ENCODE measurements around the gene SLC16A3. TPM values are rescaled to one million over a fixed set of nuclear protein-coding genes. Genes with fewer than 3 reads are reported as not detected.

SLC16A3 gene
- total RNA-seq, 3 donors from 2014 or later (not counting 1 experiment from before 2014, with no cell fraction given) = 172 to 365 (median 296) TPM

GRCh38 chr17:82215972-82216300 is 12.9 kb upstream of the SLC16A3 start:
- H3K9me3 Mint-ChIP-seq = no peaks in the 10 kb centered on the region
- no peak for ATAC-seq
- peak overlapping the region; percentile 72 for H3K4me3 Mint-ChIP-seq
- H3K9me3 ChIP-seq (ENCODE audit: control insufficient read depth, insufficient read depth, low read length) = no peaks in the 10 kb centered on the region
- intact Hi-C loops (cut with micrococcal nuclease) = loop anchor here (2.0 to 5.0 kb wide), 2 partner anchors 15 to 81 kb away; no protein-coding TSS in a partner anchor
- TF ChIP-seq CTCF (IDR thresholded peaks at IDR 0.05) = no peak
- no peak for DNase-seq
- 93% methylated on average over 12 of the region's 12 CpGs for WGBS (ENCODE audit: insufficient coverage)
- no peaks in the 10 kb centered on the region for H3K27me3 ChIP-seq (ENCODE audit: control insufficient read depth, insufficient read depth, low read length)
- H3K4me1 ChIP-seq (ENCODE audit: control insufficient read depth, insufficient read depth, low read length) = peaks cover 74% of the 10 kb centered on the region
- H3K36me3 Mint-ChIP-seq = no peaks in the 10 kb centered on the region
- no peak overlapping the region for H3K4me3 ChIP-seq (ENCODE audit: low read length)
- peak overlapping the region; percentile 94 for H3K27ac ChIP-seq (ENCODE audit: low read length)
- H3K27ac Mint-ChIP-seq = peak overlapping the region; percentile 92 to 96
- peaks cover 28 to 53% of the 10 kb centered on the region in 2 donors for H3K4me1 Mint-ChIP-seq
- no peaks in the 10 kb centered on the region for H3K27me3 Mint-ChIP-seq (ENCODE audit: low read depth in 2 of 2)
- no peaks in the 10 kb centered on the region for H3K36me3 ChIP-seq (ENCODE audit: control insufficient read depth, insufficient read depth, low read length)

GRCh38 chr17:82216301-82217119 is 12.3 kb upstream of the SLC16A3 start:
- TF ChIP-seq CTCF (IDR thresholded peaks at IDR 0.05) = no peak
- Histone ChIP-seq H3K4me3 (ENCODE audit: low read length) (no peak overlapping the region), H3K4me1 (ENCODE audit: control insufficient read depth, insufficient read depth, low read length) (peaks cover 73% of the 10 kb centered on the region), H3K27ac (ENCODE audit: low read length) (peak overlapping the region; percentile 94), H3K36me3 (ENCODE audit: control insufficient read depth, insufficient read depth, low read length) (no peaks in the 10 kb centered on the region), H3K27me3 (ENCODE audit: control insufficient read depth, insufficient read depth, low read length) (no peaks in the 10 kb centered on the region), H3K9me3 (ENCODE audit: control insufficient read depth, insufficient read depth, low read length) (no peaks in the 10 kb centered on the region)
- peak overlapping the region; percentile 72 for H3K4me3 Mint-ChIP-seq
- no peaks in the 10 kb centered on the region for H3K9me3 Mint-ChIP-seq
- peaks cover 28 to 53% of the 10 kb centered on the region in 2 donors for H3K4me1 Mint-ChIP-seq
- 16% methylated on average over 16 of the region's 17 CpGs for WGBS (ENCODE audit: insufficient coverage)
- DNase-seq (peak; percentile 69 to 79), ATAC-seq (peak; percentile 53 to 79 (median 65))
- peak overlapping the region; percentile 92 to 96 for H3K27ac Mint-ChIP-seq
- intact Hi-C loops (cut with micrococcal nuclease) = loop anchor here (2.0 to 5.0 kb wide), 2 partner anchors 14 to 81 kb away; no protein-coding TSS in a partner anchor
- no peaks in the 10 kb centered on the region for H3K36me3 Mint-ChIP-seq
- no peaks in the 10 kb centered on the region for H3K27me3 Mint-ChIP-seq (ENCODE audit: low read depth in 2 of 2)

- no peaks in the 10 kb centered on the region for H3K9me3 ChIP-seq (ENCODE audit: control insufficient read depth, insufficient read depth, low read length)
- Mint-ChIP-seq H3K27me3 (ENCODE audit: low read depth in 2 of 2) (no peaks in the 10 kb centered on the region), H3K36me3 (no peaks in the 10 kb centered on the region), H3K4me1 (peaks cover 28 to 53% of the 10 kb centered on the region in 2 donors), H3K4me3 (peak overlapping the region; percentile 72), H3K9me3 (no peaks in the 10 kb centered on the region), H3K27ac (peak overlapping the region; percentile 92 to 96)
- intact Hi-C loops (cut with micrococcal nuclease) = loop anchor here (2.0 to 5.0 kb wide), 2 partner anchors 14 to 80 kb away; no protein-coding TSS in a partner anchor
- H3K27ac ChIP-seq (ENCODE audit: low read length) = peak overlapping the region; percentile 94
- no peak overlapping the region for H3K4me3 ChIP-seq (ENCODE audit: low read length)
- H3K36me3 ChIP-seq (ENCODE audit: control insufficient read depth, insufficient read depth, low read length) = no peaks in the 10 kb centered on the region
- H3K27me3 ChIP-seq (ENCODE audit: control insufficient read depth, insufficient read depth, low read length) = no peaks in the 10 kb centered on the region
- DNase-seq (no peak), ATAC-seq (peak in 1 of 3 donors; percentile 24)
- WGBS (ENCODE audit: insufficient coverage) = 49% methylated on average over 12 of the region's 12 CpGs
- TF ChIP-seq CTCF (IDR thresholded peaks at IDR 0.05) = no peak
- peaks cover 67% of the 10 kb centered on the region for H3K4me1 ChIP-seq (ENCODE audit: control insufficient read depth, insufficient read depth, low read length)
Observed at GRCh38 chr17:82217120-82217529, 11.7 kb upstream of the SLC16A3 start.

All from natural killer cell (primary cell).